ENCODE results near the gene CA14.
"Not testable (repeated sequence)": the region's sequence is repeated elsewhere in the genome, so short reads cannot be mapped to it uniquely, and the experiment has no call there.

Gene CA14

GRCh38 chr1:150281758-150282557, 24.4 kb downstream of the CA14 start, which contains the start of gene CIART:
CIART (plus strand) TSS chr1:150282554; CDS start chr1:150283268, 714 bp downstream.
- DNase-seq (ENCODE audit: low spot score) = peak; percentile 96

GRCh38 chr1:150282558-150282958, 25.0 kb downstream of the CA14 start:
- DNase-seq (ENCODE audit: low spot score) = no peak

GRCh38 chr1:150283260-150283659, 25.7 kb downstream of the CA14 start:
- no peak for DNase-seq (ENCODE audit: low spot score)

GRCh38 chr1:150288382-150288781, 30.8 kb downstream of the CA14 start:
- no peak for DNase-seq (ENCODE audit: low spot score)

- DNase-seq (ENCODE audit: low spot score) = no peak
Observed at GRCh38 chr1:150288822-150289221, 31.2 kb downstream of the CA14 start.

- peak; percentile 83 for DNase-seq (ENCODE audit: low spot score)
Observed at GRCh38 chr1:150293433-150294253, 36.1 kb downstream of the CA14 start, which contains the start of gene MRPS21. MRPS21 (plus strand) TSS chr1:150293861; CDS start chr1:150294367, 506 bp downstream.

GRCh38 chr1:150295476-150295875, 37.9 kb downstream of the CA14 start:
- no peak for DNase-seq (ENCODE audit: low spot score)

GRCh38 chr1:150299716-150300115, 42.1 kb downstream of the CA14 start:
- no peak for DNase-seq (ENCODE audit: low spot score)

- no peak for DNase-seq (ENCODE audit: low spot score)
Observed at GRCh38 chr1:150302338-150302737, 44.8 kb downstream of the CA14 start.

GRCh38 chr1:150302902-150303301, 45.3 kb downstream of the CA14 start:
- no peak for DNase-seq (ENCODE audit: low spot score)

GRCh38 chr1:150308585-150308984, 51.0 kb downstream of the CA14 start:
- DNase-seq (ENCODE audit: low spot score) = not testable (repeated sequence)

GRCh38 chr1:150309758-150310508, 52.4 kb downstream of the CA14 start:
- no peak for DNase-seq (ENCODE audit: low spot score)

GRCh38 chr1:150311762-150312161, 54.2 kb downstream of the CA14 start:
- DNase-seq (ENCODE audit: low spot score) = no peak

All from hepatic stellate cell (primary cell).